Measurements from ENCODE around the gene ZNF281.

- TF ChIP-seq CTCF (IDR thresholded peaks at IDR 0.05) (no peak), ZFX (IDR thresholded peaks at IDR 0.05; ENCODE audit: borderline replicate concordance) (no peak)
Observed at GRCh38 chr1:200454425-200454824, 44.6 kb upstream of the ZNF281 start.
